SK-N-SH (cell line): Measurements from ENCODE around the gene NSUN7. TPM values are rescaled to one million over a fixed set of nuclear protein-coding genes. Genes with fewer than 3 reads are reported as not detected.

Experiments used
- CTCF ChIA-PET: fragments of 300-600, 350-600 bp; formaldehyde crosslinking; extraction: SDS; loops from one replicate; lab custom pipeline; 2021; lab: Yijun Ruan, JAX
- POLR2A ChIA-PET: fragments of 350-600 bp; sonication (Branson Sonifier 250); formaldehyde crosslinking; extraction: SDS; loops from one replicate; lab custom pipeline; 2020; ENCODE audit warnings: antibody characterized with exemption, inconsistent platforms; lab: Yijun Ruan, JAX
- DNase-seq: peaks from one replicate; pipeline ENCODE4 v3.0.0; 2012
- H2AFZ ChIP-seq: fragments of 200-600 bp; sonication (generic); 2 replicates; pipeline ENCODE4 v1.8.1; 2016; ENCODE audit warnings: antibody characterized with exemption, mild to moderate bottlenecking, low read depth
- H3F3A ChIP-seq: fragments of 200-600 bp; sonication (generic); replicated peaks from 2 replicates; pipeline ENCODE3; 2016; ENCODE audit warnings: antibody characterized with exemption, mild to moderate bottlenecking; ENCODE audit not compliant: insufficient read depth
- H3K27ac ChIP-seq, 2 experiments: fragments of 200-500 bp in 1 of 2; fragments of 200-600 bp in 1 of 2; sonication (Bioruptor generic) in 1 of 2; sonication (generic), shearing (Covaris generic) in 1 of 2; 2 replicates each; pipeline versions ENCODE4 v1.5.1 to v1.6.1; 2014 to 2016; ENCODE audit warnings: low read depth in 2 of 2, inconsistent platforms in 1 of 2, low read length in 1 of 2, mild to moderate bottlenecking in 1 of 2, mixed read lengths in 1 of 2
- H3K27me3 ChIP-seq: fragments of 200-600 bp; sonication (generic), shearing (Covaris generic); 2 replicates; pipeline ENCODE4 v1.6.1; 2016; ENCODE audit warnings: mixed run types; ENCODE audit not compliant: insufficient read depth
- H3K36me3 ChIP-seq, 2 experiments: fragments of 200-500 bp in 1 of 2; fragments of 200-600 bp in 1 of 2; sonication (Bioruptor generic) in 1 of 2; sonication (generic) in 1 of 2; replicated peaks in 1 of 2; 2 replicates each; pipeline versions ENCODE3 to v1.5.1; 2014 to 2016; ENCODE audit warnings: low read length in 1 of 2, mild to moderate bottlenecking in 1 of 2; ENCODE audit not compliant: insufficient read depth in 2 of 2, control insufficient read depth in 1 of 2
- H3K4me1 ChIP-seq, 2 experiments: fragments of 200-500 bp in 1 of 2; fragments of 200-600 bp in 1 of 2; sonication (Bioruptor generic) in 1 of 2; sonication (generic), shearing (Covaris generic) in 1 of 2; 2 replicates each; pipeline versions ENCODE4 v1.5.1 to v1.6.1; 2014 to 2016; ENCODE audit warnings: low read depth in 1 of 2, low read length in 1 of 2, mixed run types in 1 of 2; ENCODE audit not compliant: insufficient read depth in 2 of 2, control insufficient read depth in 1 of 2
- H3K4me2 ChIP-seq: fragments of 200-600 bp; sonication (generic), shearing (Covaris generic); 2 replicates; pipeline ENCODE4 v1.6.1; 2017; ENCODE audit warnings: mixed run types
- H3K4me3 ChIP-seq, 2 experiments: fragments of 200-500 bp in 1 of 2; fragments of 200-600 bp in 1 of 2; sonication (Bioruptor generic) in 1 of 2; sonication (generic), shearing (Covaris generic) in 1 of 2; 2 replicates each; pipeline versions ENCODE4 v1.5.1 to v1.8.1; 2014 to 2016; ENCODE audit warnings: low read depth in 2 of 2, inconsistent platforms in 1 of 2, low read length in 1 of 2, mild to moderate bottlenecking in 1 of 2, mixed read lengths in 1 of 2, moderate library complexity in 1 of 2
- H3K79me2 ChIP-seq: fragments of 200-600 bp; sonication (generic); 2 replicates; pipeline ENCODE4 v1.8.1; 2017; ENCODE audit warnings: mild to moderate bottlenecking; ENCODE audit not compliant: insufficient read depth
- H3K9ac ChIP-seq: fragments of 200-600 bp; sonication (generic); 2 replicates; pipeline ENCODE4 v1.6.1; 2017; ENCODE audit warnings: mixed run types
- H3K9me2 ChIP-seq: fragments of 200-600 bp; sonication (generic); 2 replicates; pipeline ENCODE4 v1.6.1; 2017; ENCODE audit warnings: mixed run types
- H3K9me3 ChIP-seq: fragments of 200-600 bp; sonication (generic); 2 replicates; pipeline ENCODE4 v1.6.1; 2017; ENCODE audit warnings: mixed run types, mild to moderate bottlenecking, moderate library complexity
- H4K20me1 ChIP-seq: fragments of 200-600 bp; sonication (generic); 2 replicates; pipeline ENCODE4 v1.6.1; 2017; ENCODE audit warnings: mild to moderate bottlenecking, mixed run types; ENCODE audit not compliant: insufficient read depth
- EZH2phosphoT487 ChIP-seq: fragments of 200-600 bp; sonication (generic); IDR thresholded peaks from 2 replicates; pipeline ENCODE4 v1.6.1; 2017; ENCODE audit warnings: low read depth, mixed run types, mild to moderate bottlenecking, antibody characterized with exemption, moderate library complexity, borderline replicate concordance
- FOXM1 ChIP-seq: IDR thresholded peaks from 2 replicates; pipeline ENCODE4 v1.4.0; 2012; ENCODE audit warnings: low read depth, mild to moderate bottlenecking
- GABPA ChIP-seq: IDR thresholded peaks from 2 replicates; pipeline ENCODE4 v1.4.0; 2012; ENCODE audit warnings: low read depth, mild to moderate bottlenecking
- GATA2 ChIP-seq: sonication (generic); formaldehyde crosslinking; IDR thresholded peaks from 2 replicates; pipeline ENCODE4 v1.5.0; 2020; ENCODE audit warnings: mild to moderate bottlenecking, missing genetic modification reagents
- JUND ChIP-seq: IDR thresholded peaks from 2 replicates; pipeline ENCODE4 v1.4.0; 2012
- MAX ChIP-seq: IDR thresholded peaks from 2 replicates; pipeline ENCODE4 v1.4.0; 2012; ENCODE audit warnings: low read depth
- MXI1 ChIP-seq: IDR thresholded peaks from 2 replicates; pipeline ENCODE4 v1.6.1; 2012; ENCODE audit warnings: mild to moderate bottlenecking, low read depth, low read length, improper control_type of control experiment
- NFIC ChIP-seq: IDR thresholded peaks from 2 replicates; pipeline ENCODE4 v1.4.0; 2012; ENCODE audit warnings: borderline replicate concordance
- POLR2AphosphoS5 ChIP-seq: IDR thresholded peaks from 2 replicates; pipeline ENCODE4 v1.6.1; 2012; ENCODE audit warnings: low read depth, low read length
- RAD21 ChIP-seq: IDR thresholded peaks from 2 replicates; pipeline ENCODE4 v1.6.1; 2012; ENCODE audit warnings: mild to moderate bottlenecking, low read length
- RXRA ChIP-seq: IDR thresholded peaks from 2 replicates; pipeline ENCODE4 v1.4.0; 2012; ENCODE audit warnings: low read depth, mild to moderate bottlenecking, borderline replicate concordance
- SIN3A ChIP-seq: IDR thresholded peaks from 2 replicates; pipeline ENCODE4 v1.6.1; 2012; ENCODE audit warnings: low read depth, mild to moderate bottlenecking, low read length, moderate library complexity, borderline replicate concordance
- SMC3 ChIP-seq: IDR thresholded peaks from 2 replicates; pipeline ENCODE4 v1.6.1; 2012; ENCODE audit warnings: low read depth, low read length, improper control_type of control experiment
- TCF12 ChIP-seq: IDR thresholded peaks from 2 replicates; pipeline ENCODE4 v1.4.0; 2012
- USF1 ChIP-seq: IDR thresholded peaks from 2 replicates; pipeline ENCODE4 v1.4.0; 2012; ENCODE audit warnings: low read depth, borderline replicate concordance
- YY1 ChIP-seq: IDR thresholded peaks from 2 replicates; pipeline ENCODE4 v1.4.0; 2012; ENCODE audit warnings: low read depth, mild to moderate bottlenecking
- WGBS: methylation state at CpG from one replicate; pipeline ENCODE4 v1.1.6; 2017; ENCODE audit warnings: low lambda C conversion rate; 5-methylcytosine and 5-hydroxymethylcytosine counted together
- polyA plus RNA-seq, 3 experiments: library from polyadenylated mRNA; depleted of rRNA; stranded (reverse); fragments of >200 nt; gene quantifications; 2 replicates each; pipeline ENCODE4 v1.2.3, GENCODE V29; 2012
- TF ChIP-seq, protein P1 (sequence below): fragments of 200-600 bp; sonication (generic); IDR thresholded peaks from 2 replicates; pipeline ENCODE4 v1.6.1; 2017; ENCODE audit warnings: antibody characterized with exemption, mild to moderate bottlenecking, moderate library complexity
- TF ChIP-seq, protein P2 (sequence below): IDR thresholded peaks from 2 replicates; pipeline ENCODE4 v1.6.1; 2012; ENCODE audit warnings: mild to moderate bottlenecking, low read depth, low read length, moderate library complexity

Gene NSUN7
- polyA plus RNA-seq, 1 of the 3 experiments (the other 2 are of a cell fraction), result 0.28 TPM

- 51% methylated on average over 5 of the region's 5 CpGs for WGBS
- Histone ChIP-seq H3K36me3 (no peaks in the 10 kb centered on the region), H3K4me3 (no peak overlapping the region), H3K27me3 (no peaks in the 10 kb centered on the region), H3K27ac (no peak overlapping the region), H3K4me2 (no peak overlapping the region), H2AFZ (no peak overlapping the region), H3F3A (no peaks in the 10 kb centered on the region), H3K9me3 (no peaks in the 10 kb centered on the region), H3K79me2 (no peaks in the 10 kb centered on the region), H4K20me1 (no peaks in the 10 kb centered on the region), H3K4me1 (no peaks in the 10 kb centered on the region), H3K9me2 (no peaks in the 10 kb centered on the region), H3K9ac (no peak overlapping the region)
- ChIA-PET CTCF (interaction anchor here (0.6 to 1.5 kb wide), 9 partner anchors 9 to 741 kb away, joined by 3 to 6 read pairs (median 3); partner anchors contain the start of genes NSUN7 and PDS5A), POLR2A (no interaction called here)
- TF ChIP-seq, protein P1, sequence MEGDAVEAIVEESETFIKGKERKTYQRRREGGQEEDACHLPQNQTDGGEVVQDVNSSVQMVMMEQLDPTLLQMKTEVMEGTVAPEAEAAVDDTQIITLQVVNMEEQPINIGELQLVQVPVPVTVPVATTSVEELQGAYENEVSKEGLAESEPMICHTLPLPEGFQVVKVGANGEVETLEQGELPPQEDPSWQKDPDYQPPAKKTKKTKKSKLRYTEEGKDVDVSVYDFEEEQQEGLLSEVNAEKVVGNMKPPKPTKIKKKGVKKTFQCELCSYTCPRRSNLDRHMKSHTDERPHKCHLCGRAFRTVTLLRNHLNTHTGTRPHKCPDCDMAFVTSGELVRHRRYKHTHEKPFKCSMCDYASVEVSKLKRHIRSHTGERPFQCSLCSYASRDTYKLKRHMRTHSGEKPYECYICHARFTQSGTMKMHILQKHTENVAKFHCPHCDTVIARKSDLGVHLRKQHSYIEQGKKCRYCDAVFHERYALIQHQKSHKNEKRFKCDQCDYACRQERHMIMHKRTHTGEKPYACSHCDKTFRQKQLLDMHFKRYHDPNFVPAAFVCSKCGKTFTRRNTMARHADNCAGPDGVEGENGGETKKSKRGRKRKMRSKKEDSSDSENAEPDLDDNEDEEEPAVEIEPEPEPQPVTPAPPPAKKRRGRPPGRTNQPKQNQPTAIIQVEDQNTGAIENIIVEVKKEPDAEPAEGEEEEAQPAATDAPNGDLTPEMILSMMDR, result peak; percentile 68
- TF ChIP-seq YY1, result no peak
- no peak for TF ChIP-seq USF1
- TF ChIP-seq JUND, result no peak
- no peak for TF ChIP-seq RXRA
- TF ChIP-seq, protein P2, sequence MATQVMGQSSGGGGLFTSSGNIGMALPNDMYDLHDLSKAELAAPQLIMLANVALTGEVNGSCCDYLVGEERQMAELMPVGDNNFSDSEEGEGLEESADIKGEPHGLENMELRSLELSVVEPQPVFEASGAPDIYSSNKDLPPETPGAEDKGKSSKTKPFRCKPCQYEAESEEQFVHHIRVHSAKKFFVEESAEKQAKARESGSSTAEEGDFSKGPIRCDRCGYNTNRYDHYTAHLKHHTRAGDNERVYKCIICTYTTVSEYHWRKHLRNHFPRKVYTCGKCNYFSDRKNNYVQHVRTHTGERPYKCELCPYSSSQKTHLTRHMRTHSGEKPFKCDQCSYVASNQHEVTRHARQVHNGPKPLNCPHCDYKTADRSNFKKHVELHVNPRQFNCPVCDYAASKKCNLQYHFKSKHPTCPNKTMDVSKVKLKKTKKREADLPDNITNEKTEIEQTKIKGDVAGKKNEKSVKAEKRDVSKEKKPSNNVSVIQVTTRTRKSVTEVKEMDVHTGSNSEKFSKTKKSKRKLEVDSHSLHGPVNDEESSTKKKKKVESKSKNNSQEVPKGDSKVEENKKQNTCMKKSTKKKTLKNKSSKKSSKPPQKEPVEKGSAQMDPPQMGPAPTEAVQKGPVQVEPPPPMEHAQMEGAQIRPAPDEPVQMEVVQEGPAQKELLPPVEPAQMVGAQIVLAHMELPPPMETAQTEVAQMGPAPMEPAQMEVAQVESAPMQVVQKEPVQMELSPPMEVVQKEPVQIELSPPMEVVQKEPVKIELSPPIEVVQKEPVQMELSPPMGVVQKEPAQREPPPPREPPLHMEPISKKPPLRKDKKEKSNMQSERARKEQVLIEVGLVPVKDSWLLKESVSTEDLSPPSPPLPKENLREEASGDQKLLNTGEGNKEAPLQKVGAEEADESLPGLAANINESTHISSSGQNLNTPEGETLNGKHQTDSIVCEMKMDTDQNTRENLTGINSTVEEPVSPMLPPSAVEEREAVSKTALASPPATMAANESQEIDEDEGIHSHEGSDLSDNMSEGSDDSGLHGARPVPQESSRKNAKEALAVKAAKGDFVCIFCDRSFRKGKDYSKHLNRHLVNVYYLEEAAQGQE, result no peak
- TF ChIP-seq GATA2 (CRISPR knock-in tag), result no peak
- no peak for TF ChIP-seq FOXM1
- no peak for TF ChIP-seq POLR2AphosphoS5
- no peak for TF ChIP-seq TCF12
- no peak for TF ChIP-seq MAX
- TF ChIP-seq NFIC, result no peak
- no peak for TF ChIP-seq MXI1
- TF ChIP-seq EZH2phosphoT487, result no peak
- no peak for TF ChIP-seq GABPA
- no peak for TF ChIP-seq SIN3A
- peak; percentile 81 for TF ChIP-seq RAD21
- peak; percentile 58 for TF ChIP-seq SMC3
- DNase-seq, result peak; percentile 19
Measured at GRCh38 chr4:40719008-40719623, 30.6 kb upstream of the NSUN7 start.
